Epithelial cell of proximal tubule (primary cell): ENCODE measurements around the gene SNUPN. TPM values are rescaled to one million over a fixed set of nuclear protein-coding genes. Genes with fewer than 3 reads are reported as not detected.
A peak's percentile ranks its signal among the peaks of the same experiment; 100 is the strongest.

Experiments
- DNase-seq: peaks from one replicate; pipeline ENCODE4 v3.0.0-alpha.2; 2011; ENCODE audit warnings: low read depth
- H3K4me3 ChIP-seq: 2 replicates; pipeline ENCODE4 v1.5.1; 2011; ENCODE audit warnings: low read depth, mild to moderate bottlenecking, low read length
- total RNA-seq: library from RNA; depleted of rRNA; stranded (reverse); fragments of >200 nt; gene quantifications from 2 replicates; pipeline ENCODE4 v1.2.3, GENCODE V29; 2015
- TF ChIP-seq, protein P1 (sequence below): conservative IDR thresholded peaks from 2 replicates; pipeline ENCODE4 v1.5.1; 2012; ENCODE audit warnings: low read depth, mild to moderate bottlenecking, low read length

Gene SNUPN
- 22.5 and 23.8 TPM in 2 replicates for total RNA-seq

DNA sequence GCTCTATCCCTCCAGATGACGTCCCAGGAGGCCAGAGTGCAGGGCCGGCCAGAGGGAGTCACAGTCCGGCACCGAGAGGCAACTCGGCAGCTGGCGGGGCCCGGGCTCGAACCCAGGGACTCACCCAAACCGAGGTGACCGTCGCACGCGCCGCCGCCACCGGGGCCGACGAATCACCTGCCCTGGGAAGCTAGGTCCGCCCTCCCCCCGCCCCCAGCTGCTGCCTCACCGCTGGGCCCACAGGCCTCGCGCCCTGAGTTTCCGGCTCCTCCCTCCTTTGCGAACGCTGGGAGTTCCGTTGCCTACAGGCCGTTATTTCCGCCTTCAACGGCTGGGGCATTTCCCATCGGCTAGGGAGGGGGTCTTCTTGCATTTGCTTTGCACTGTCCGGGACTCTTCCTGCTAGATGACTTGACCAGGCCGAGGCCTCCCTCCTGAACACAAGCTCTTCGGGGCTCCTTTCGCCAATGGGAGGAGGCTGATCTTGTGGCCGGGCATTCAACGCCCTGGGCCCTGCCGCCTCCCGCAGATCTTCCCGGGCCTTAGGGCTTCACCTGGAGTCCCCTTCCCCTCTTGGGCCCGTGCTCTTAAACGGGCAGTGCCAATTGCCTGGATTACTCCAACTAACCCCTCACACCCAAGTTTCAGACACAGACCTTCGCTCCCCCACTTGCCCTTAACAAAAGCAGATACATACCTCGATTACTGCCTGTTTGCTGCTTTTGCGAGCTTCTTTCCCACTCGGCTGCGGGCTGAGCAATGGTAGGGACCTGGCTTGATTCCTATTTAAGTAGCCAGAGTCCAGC, at the start of gene SNUPN:
SNUPN (minus strand) TSS at position 184 of the 806 bp plus-strand sequence. CDS start 4,674 bp downstream, outside the sequence.
- no peak for DNase-seq
- TF ChIP-seq, protein P1, sequence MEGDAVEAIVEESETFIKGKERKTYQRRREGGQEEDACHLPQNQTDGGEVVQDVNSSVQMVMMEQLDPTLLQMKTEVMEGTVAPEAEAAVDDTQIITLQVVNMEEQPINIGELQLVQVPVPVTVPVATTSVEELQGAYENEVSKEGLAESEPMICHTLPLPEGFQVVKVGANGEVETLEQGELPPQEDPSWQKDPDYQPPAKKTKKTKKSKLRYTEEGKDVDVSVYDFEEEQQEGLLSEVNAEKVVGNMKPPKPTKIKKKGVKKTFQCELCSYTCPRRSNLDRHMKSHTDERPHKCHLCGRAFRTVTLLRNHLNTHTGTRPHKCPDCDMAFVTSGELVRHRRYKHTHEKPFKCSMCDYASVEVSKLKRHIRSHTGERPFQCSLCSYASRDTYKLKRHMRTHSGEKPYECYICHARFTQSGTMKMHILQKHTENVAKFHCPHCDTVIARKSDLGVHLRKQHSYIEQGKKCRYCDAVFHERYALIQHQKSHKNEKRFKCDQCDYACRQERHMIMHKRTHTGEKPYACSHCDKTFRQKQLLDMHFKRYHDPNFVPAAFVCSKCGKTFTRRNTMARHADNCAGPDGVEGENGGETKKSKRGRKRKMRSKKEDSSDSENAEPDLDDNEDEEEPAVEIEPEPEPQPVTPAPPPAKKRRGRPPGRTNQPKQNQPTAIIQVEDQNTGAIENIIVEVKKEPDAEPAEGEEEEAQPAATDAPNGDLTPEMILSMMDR: no peak
- H3K4me3 ChIP-seq: peak within 1 kb of the TSS; percentile 99

- TF ChIP-seq, protein P1: no peak
- DNase-seq: no peak
- no peak overlapping the region for H3K4me3 ChIP-seq
Measured at GRCh38 chr15:75674366-75674765, 48.8 kb upstream of the SNUPN start.

GRCh38 chr15:75673426-75674235, 48.1 kb upstream of the SNUPN start:
- DNase-seq: no peak
- TF ChIP-seq, protein P1: no peak
- H3K4me3 ChIP-seq: no peak overlapping the region

DNA sequence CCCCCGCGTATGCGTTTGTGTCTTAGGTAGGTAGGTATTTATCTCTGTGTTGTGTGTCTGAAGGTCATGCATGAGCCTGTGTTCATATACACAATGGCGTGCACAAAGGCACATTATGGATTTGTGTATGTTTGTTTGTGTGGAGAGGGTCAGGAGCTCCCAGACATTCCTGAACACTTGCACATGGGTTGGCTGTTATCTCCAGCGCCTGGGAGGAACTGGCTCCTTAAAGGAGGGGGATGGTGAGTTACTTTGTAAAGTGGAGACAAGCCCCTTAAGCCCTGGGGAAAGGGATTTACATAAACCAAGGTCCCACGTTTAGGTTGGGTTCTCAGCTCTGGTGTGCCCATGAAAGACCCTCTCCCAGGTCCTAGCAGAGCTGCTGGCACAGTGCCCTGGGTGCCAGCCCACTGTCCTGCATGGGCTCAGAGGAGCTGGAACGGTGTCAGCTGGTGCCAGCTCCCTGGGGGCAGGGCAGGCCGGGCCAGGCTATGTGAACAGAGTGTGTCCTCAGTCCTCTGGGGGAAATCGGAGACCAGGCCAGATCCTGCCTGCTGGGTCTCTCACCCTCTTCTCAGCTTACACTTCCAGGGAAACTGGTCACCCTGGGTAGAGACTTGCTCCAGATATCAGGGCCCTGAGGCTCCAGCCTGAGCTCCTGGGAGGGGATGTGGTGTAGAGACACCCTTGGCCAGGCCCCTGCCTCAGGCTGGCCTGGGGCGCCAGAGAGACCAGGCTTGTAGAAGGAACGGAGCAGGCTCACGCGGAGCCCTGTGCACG, 47.3 kb upstream of the SNUPN start:
- H3K4me3 ChIP-seq: no peak overlapping the region
- no peak for DNase-seq
- TF ChIP-seq, protein P1: no peak

DNA sequence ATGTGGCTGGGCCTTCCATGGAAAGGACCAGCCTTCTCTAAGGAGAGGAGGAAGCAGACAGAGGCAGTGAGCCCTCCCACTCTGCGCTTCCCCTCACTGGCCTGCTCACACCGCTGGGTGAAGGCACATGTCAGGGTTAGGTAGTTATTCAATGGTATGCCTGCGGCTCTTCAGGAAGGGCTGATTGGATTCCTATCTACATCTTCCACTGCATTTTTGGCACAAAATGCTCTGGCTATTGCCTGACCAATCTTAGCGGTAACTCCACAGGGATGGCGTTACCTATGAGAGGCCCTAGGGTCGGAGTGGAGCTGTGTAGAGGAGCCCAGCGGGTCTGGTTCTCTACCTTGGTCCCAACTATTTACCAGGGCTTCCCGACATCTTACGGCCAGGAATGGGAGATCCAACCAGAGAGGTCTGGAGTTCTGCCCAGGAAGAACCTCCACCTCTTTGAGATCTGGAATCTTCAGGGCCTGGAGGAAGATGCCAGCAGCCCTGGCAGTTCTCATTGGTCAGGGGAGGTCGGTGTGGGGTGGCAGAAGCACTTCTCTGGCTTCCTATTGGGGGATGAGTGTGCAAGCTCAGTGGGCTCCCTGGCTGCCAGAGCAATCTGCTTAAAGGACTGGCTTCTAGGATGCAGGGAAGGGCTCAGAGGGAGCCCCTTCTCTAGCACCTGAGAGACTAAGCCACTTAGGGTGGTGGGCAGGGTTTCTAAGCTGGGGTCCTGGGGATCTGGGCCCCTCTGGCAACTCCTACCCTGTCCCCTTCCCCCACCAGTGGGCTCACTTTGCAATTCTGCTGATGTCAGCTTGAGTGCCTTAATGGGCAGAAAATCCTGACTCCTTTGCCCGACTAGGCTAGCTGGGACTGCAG, 46.4 kb upstream of the SNUPN start:
- no peak for DNase-seq
- no peak overlapping the region for H3K4me3 ChIP-seq
- TF ChIP-seq, protein P1: no peak

GRCh38 chr15:75669879-75670212, 44.3 kb upstream of the SNUPN start:
- no peak for DNase-seq
- TF ChIP-seq, protein P1: no peak
- no peak overlapping the region for H3K4me3 ChIP-seq
